GM10847 (cell line): ENCODE data around the gene AIG1.

ENCODE experiments used
- POLR2A ChIP-seq: IDR thresholded peaks from 2 replicates; pipeline ENCODE4 v1.6.1; 2011; ENCODE audit not compliant: insufficient read length; ENCODE audit errors: extremely low read depth

AIG1 gene

DNA sequence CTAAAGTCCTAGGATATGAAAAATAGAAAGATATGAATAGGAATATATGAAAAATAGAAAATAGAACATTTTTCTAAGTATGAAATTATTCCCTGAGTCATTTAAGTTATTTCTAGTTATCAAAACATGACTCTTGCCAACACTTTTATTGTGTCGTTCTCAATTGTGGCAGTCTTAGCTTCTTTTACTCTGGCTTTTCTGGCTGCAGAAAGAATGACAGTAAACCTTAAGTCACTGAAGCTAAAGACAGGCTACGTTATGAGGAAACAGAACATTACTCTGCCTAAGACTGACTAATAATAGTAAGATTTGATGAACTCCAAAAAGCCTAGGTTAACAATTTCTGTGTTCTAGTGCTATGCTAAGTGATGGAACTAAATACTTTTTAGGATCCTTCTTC is 74.6 kb downstream of the AIG1 start:
- TF ChIP-seq POLR2A: no peak

DNA sequence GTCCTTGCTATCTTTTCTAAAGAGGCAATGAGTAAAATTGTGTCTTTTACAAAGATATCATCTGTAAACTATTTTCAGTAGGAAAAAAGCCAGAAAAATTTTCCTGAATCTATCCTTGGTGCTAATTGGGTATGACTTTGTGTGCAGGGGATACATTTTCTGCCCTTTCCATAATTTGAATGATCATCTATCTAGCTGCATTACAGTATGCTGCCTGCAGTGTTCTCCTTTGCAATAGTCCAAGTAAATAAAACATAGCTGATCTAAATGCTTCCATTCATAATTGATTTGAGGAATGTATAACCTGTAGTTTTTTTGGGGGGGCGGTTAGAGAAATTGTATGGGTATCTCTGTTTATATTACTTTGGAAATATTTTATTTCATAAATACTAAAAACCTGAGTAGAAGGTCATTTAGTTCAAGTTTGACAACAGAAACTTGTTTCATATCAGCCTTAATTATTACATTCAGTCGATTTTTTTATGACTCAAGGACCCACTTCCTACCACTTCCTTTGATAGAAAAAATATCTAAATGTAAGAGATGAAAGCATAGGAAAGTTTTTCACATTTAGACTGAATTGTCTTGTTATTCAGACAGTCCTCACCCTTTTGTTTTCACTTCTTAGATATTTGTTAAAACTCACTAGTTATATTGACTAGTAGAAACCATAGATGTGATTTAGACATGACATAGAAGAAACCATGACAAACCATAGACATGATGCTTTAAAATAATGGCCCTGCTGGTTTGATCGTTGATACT is 75.3 kb downstream of the AIG1 start:
- TF ChIP-seq POLR2A: no peak

DNA sequence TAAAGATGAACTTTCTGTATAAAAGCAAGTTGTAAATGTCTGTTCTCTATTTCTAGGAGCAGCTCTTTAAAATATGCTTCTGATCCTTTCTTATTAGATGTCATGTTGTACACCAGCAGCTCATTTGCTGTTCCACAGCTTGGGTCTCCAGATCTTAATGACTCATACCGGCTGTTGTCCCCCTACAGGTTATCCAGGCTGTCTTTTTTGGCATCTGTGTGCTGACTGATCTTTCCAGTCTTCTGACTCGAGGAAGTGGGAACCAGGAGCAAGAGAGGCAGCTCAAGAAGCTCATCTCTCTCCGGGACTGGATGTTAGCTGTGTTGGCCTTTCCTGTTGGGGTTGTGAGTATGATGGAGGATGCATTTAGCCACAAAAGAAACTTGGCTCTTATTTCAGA is 76.0 kb downstream of the AIG1 start:
- TF ChIP-seq POLR2A: no peak

DNA sequence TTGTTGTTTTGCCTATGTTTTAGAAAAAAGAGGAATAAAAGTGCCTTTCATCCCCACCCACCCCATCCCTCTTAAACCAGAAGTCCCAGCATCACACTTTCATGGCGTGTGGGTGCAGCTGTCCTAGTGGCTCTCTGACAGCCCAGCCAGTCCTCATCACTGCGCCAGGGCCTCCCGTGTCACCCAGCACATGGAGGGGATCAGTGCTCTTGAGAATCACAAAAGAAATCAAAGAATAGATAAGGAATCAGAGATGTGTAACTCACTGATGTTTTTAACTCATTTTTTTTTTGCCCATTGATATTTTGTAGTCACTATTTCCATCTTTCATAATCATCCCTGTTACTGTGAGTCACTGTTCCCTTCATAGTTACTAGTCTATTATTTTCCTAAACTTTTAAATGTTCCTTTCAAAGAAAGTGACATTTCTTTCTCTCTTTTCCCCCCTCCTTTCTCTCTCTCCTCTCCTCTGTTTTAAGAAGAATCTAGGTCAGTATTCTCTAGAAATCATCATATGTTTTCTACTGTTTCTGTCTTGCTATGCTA is 78.6 kb downstream of the AIG1 start:
- TF ChIP-seq POLR2A: no peak

GRCh38 chr6:143140767-143141166 is 80.1 kb downstream of the AIG1 start:
- TF ChIP-seq POLR2A: no peak

DNA sequence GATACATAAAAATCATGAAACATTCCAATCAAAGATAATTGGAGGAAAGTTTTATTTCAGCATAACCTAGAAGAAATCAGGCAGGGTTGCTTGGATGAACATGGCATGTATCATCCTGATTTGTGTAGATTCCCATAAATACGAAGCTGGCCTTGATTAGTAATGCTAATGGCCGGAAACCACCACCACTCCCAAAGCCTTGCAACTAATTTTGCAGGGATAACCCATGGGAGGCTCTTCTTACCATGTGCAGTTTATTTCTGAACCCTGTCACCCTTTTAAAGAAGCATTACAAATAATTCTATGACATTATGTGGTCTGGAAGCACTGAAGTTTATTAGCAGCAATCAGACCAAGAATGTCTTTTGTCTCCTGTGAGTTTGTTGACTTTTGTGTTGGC is 80.8 kb downstream of the AIG1 start:
- TF ChIP-seq POLR2A: no peak

GRCh38 chr6:143146186-143146851 is 85.6 kb downstream of the AIG1 start:
- no peak for TF ChIP-seq POLR2A

DNA sequence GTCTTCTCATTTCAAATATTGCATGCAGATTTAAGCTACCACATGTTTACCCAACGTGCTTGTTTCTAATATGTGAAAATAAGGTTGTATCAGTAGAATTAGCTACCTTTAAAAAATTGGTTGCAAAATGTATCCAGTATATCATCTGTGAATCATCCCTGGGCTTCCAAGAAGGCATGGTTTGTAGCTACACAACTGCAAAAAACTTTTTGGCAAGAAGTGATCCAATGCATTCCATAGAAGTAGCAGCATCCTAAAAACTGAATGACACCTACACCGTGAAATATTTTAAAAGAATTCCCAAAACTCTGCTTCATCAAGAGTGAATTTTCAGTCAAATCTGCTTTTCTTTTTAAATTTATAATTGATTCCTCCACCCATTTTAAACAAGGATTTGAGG is 89.1 kb downstream of the AIG1 start:
- no peak for TF ChIP-seq POLR2A

- TF ChIP-seq POLR2A: no peak
Measured at GRCh38 chr6:143150281-143150680, 89.6 kb downstream of the AIG1 start.

GRCh38 chr6:143151381-143151780 is 90.7 kb downstream of the AIG1 start:
- no peak for TF ChIP-seq POLR2A

DNA sequence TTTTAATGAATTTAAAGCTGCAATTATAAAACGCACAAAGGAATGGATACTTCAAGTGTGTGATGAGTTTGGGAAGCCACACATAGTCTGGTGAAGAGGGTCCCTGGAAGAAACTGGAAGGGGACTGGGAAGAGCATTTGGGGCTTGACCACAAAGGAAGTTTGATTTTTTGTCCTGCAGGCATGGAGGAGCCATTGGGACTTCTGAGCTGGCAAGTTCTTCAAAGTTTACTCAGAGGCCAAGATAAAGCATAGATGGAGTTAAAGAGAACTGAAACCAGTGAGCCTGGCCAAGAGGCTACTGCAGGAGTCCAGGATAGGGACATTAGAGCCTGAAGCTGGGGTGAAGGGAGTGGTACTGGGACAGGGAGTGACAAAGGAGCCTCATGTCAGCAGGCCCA is 95.0 kb downstream of the AIG1 start:
- TF ChIP-seq POLR2A: no peak

GRCh38 chr6:143157131-143157530 is 96.4 kb downstream of the AIG1 start:
- TF ChIP-seq POLR2A: no peak

- TF ChIP-seq POLR2A: no peak
Measured at GRCh38 chr6:143158113-143158581, 97.5 kb downstream of the AIG1 start.

DNA sequence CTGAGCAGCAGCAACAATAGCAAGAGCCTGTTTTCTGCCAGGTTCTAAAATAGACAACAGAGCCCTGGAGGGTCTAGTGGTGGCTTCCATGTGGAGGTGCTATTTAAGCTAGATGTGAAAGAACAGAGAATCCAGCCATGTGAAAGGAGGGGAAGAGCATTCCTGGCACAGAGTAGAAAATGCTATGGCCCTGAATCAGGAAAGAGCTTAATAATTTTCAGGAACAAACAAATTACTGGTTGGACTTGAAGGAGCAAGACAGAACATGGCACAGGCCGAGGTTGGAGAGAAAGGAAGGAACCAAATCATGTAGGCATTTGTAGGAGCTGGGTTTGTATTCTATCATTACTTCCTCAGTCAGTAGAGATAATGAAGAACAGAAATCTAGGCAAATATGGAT is 98.3 kb downstream of the AIG1 start:
- TF ChIP-seq POLR2A: no peak

DNA sequence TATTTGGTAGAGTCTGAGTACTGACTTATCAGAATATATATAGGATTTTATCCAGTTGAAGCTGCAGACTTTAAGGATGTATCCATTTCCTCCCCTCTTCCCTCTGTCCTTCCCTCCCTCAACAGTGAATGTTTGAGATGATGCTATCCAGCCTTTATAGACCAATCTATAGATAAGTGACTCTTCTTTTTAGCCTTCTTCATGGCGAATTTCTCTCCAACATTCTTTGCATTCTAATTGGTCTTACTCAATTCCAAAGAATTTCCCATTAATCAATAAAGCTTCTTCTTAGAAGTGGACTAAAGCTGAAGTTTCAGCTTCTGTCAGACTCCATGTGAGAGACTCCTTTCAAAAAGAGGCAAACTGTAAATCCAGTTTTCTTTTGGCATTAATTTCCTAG is 99.3 kb downstream of the AIG1 start:
- TF ChIP-seq POLR2A: no peak

- TF ChIP-seq POLR2A: no peak
Measured at GRCh38 chr6:143160439-143161220, 99.9 kb downstream of the AIG1 start.
